ENCODE results near the gene FAM9A. TPM values are rescaled to one million over a fixed set of nuclear protein-coding genes. Genes with fewer than 3 reads are reported as not detected.

The FAM9A gene
- total RNA-seq, 1 donor from 2014 or later, result not detected

DNA sequence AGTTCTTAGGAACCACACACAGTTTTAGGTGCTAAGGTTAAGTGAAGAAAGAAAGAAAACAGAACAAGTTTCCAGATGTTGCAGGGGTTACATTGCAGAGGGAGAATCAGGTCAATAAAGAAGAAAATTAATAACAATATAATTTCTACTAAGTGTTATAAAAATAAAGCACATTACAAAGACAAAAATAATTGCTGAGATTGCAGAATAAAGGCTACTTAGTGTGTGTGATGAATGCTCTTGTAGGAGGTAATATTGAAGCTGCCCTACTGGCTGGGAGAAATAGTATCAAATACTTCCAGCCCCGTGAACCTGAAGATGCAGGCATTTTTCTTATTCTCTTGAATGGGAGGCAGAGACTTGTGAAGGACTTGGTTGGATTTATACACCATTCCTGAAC, 33.2 kb upstream of the FAM9A start:
- TF ChIP-seq CTCF (IDR thresholded peaks at IDR 0.05; ENCODE audit: insufficient read depth, low read length, poor library complexity, severe bottlenecking), result no peak
- Histone ChIP-seq H3K27me3 (ENCODE audit: control insufficient read depth, insufficient read depth, low read length) (no peaks in the 10 kb centered on the region), H3K36me3 (ENCODE audit: control insufficient read depth, insufficient read depth, low read length) (no peaks in the 10 kb centered on the region), H3K4me3 (ENCODE audit: low read depth, low read length) (no peak overlapping the region)
- DNase-seq (ENCODE audit: low read depth), result no peak

DNA sequence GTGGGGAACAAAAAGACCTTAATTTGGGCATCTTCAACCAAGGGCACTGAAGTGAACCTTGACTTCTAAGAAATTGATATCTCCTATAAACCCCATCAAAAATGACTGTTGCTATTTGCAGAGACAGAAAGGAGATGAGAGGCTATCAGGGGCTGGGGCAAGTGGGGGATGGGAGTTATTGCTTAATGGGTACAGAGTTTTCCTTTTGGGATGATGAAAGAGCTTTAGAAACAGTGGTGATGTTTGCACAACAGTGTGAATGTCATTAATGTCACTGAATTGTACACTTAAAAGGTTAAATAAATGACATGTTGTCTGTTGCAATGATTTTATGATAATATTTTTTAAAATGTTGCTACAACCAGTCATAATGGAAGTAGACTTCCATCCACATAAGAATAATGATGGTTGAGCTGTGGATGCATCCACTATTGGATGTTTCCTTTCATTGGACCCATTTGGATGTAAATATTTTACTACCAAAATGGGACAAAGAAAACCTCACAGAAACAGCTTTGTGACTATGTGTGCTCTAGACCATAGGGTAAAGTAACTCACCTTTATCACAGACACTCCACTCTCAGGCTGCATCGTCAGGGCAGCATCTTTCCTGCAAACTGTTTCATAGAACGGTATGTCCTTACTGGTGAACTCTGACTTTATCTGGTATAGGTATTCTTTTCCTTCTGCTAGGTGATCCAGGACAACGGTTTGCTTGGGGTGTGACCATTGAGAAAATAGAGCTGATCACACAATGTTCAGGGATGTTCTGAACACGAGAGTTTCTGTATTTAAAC, 31.6 kb upstream of the FAM9A start:
- DNase-seq (ENCODE audit: low read depth), result no peak
- no peak for TF ChIP-seq CTCF (IDR thresholded peaks at IDR 0.05; ENCODE audit: insufficient read depth, low read length, poor library complexity, severe bottlenecking)
- H3K4me3 ChIP-seq (ENCODE audit: low read depth, low read length), result no peak overlapping the region
- no peaks in the 10 kb centered on the region for H3K27me3 ChIP-seq (ENCODE audit: control insufficient read depth, insufficient read depth, low read length)
- H3K36me3 ChIP-seq (ENCODE audit: control insufficient read depth, insufficient read depth, low read length), result no peaks in the 10 kb centered on the region

- H3K36me3 ChIP-seq (ENCODE audit: control insufficient read depth, insufficient read depth, low read length), result no peaks in the 10 kb centered on the region
Measured at GRCh38 chrX:8823698-8824097, 22.5 kb upstream of the FAM9A start.

GRCh38 chrX:8822002-8822401, 20.8 kb upstream of the FAM9A start:
- Histone ChIP-seq H3K4me3 (ENCODE audit: low read depth, low read length) (no peak overlapping the region), H3K27me3 (ENCODE audit: control insufficient read depth, insufficient read depth, low read length) (no peaks in the 10 kb centered on the region), H3K36me3 (ENCODE audit: control insufficient read depth, insufficient read depth, low read length) (no peaks in the 10 kb centered on the region)
- DNase-seq (ENCODE audit: low read depth), result no peak
- no peak for TF ChIP-seq CTCF (IDR thresholded peaks at IDR 0.05; ENCODE audit: insufficient read depth, low read length, poor library complexity, severe bottlenecking)

More at GRCh38 chrX:8823698-8824097, 22.5 kb upstream of the FAM9A start:
- no peak for DNase-seq (ENCODE audit: low read depth)
- Histone ChIP-seq H3K4me3 (ENCODE audit: low read depth, low read length) (no peak overlapping the region), H3K27me3 (ENCODE audit: control insufficient read depth, insufficient read depth, low read length) (no peaks in the 10 kb centered on the region)
- TF ChIP-seq CTCF (IDR thresholded peaks at IDR 0.05; ENCODE audit: insufficient read depth, low read length, poor library complexity, severe bottlenecking), result no peak

- DNase-seq (ENCODE audit: low read depth), result no peak
- H3K36me3 ChIP-seq (ENCODE audit: control insufficient read depth, insufficient read depth, low read length), result no peaks in the 10 kb centered on the region
- H3K27me3 ChIP-seq (ENCODE audit: control insufficient read depth, insufficient read depth, low read length), result no peaks in the 10 kb centered on the region
- no peak overlapping the region for H3K4me3 ChIP-seq (ENCODE audit: low read depth, low read length)
- TF ChIP-seq CTCF (IDR thresholded peaks at IDR 0.05; ENCODE audit: insufficient read depth, low read length, poor library complexity, severe bottlenecking), result no peak
Measured at GRCh38 chrX:8820910-8821527, 19.8 kb upstream of the FAM9A start.
